Cardiac muscle cell (in vitro differentiated cells and primary cell): ENCODE measurements around the gene CHST2. TPM values are rescaled to one million over a fixed set of nuclear protein-coding genes. Genes with fewer than 3 reads are reported as not detected.

Source experiments
- DNase-seq, 2 donors: peaks; one replicate each; pipeline versions ENCODE4 v3.0.0 to v3.0.0-alpha.2; 2010 to 2017; ENCODE audit warnings: low read depth in 1 of 2, low spot score in 1 of 2
- H3K27ac ChIP-seq: fragments of 200-600 bp; sonication (generic); 2 replicates; pipeline ENCODE4 v1.5.1; 2016
- H3K27me3 ChIP-seq: fragments of 200-600 bp; sonication (generic); 2 replicates; pipeline ENCODE4 v1.6.0; 2016; ENCODE audit warnings: control low read depth
- H3K36me3 ChIP-seq: fragments of 200-600 bp; sonication (generic); 2 replicates; pipeline ENCODE4 v1.5.1; 2016; ENCODE audit warnings: control low read depth
- H3K4me1 ChIP-seq: fragments of 200-600 bp; sonication (generic); 2 replicates; pipeline ENCODE4 v1.8.1; 2017; ENCODE audit warnings: low read depth, mild to moderate bottlenecking, mixed run types
- H3K4me3 ChIP-seq: fragments of 200-600 bp; sonication (generic); 2 replicates; pipeline ENCODE4 v1.5.1; 2016; ENCODE audit warnings: mild to moderate bottlenecking
- H3K9me3 ChIP-seq: fragments of 200-600 bp; sonication (generic); 2 replicates; pipeline ENCODE4 v1.5.1; 2017; ENCODE audit warnings: low read depth, mild to moderate bottlenecking, control low read depth
- CTCF ChIP-seq: IDR thresholded peaks from 2 replicates; pipeline ENCODE4 v1.5.1; 2012; ENCODE audit warnings: low read depth, mild to moderate bottlenecking, low read length
- polyA plus RNA-seq: library from polyadenylated mRNA; unstranded; fragments of >200 nt; fragmentation: Nextera tagmentation; extraction: Ambion mirVana; gene quantifications from 2 replicates; pipeline ENCODE4 v1.2.1, GENCODE V29; 2016
- total RNA-seq: library from RNA; depleted of rRNA; stranded (reverse); fragments of >200 nt; gene quantifications from 2 replicates; pipeline ENCODE4 v1.2.3, GENCODE V29; 2016

CHST2 gene
- total and polyA plus RNA-seq, 2 experiments from 2014 or later: 8.4 to 23.2 TPM

- Histone ChIP-seq H3K36me3 (no peaks in the 10 kb centered on the region), H3K27ac (no peak overlapping the region), H3K27me3 (no peaks in the 10 kb centered on the region), H3K4me3 (no peak overlapping the region), H3K9me3 (no peaks in the 10 kb centered on the region), H3K4me1 (no peaks in the 10 kb centered on the region)
- DNase-seq: no peak
- TF ChIP-seq CTCF: no peak
Measured at GRCh38 chr3:143146486-143147274, 27.1 kb downstream of the CHST2 start.

GRCh38 chr3:143147707-143148106 lies 28.1 kb downstream of the CHST2 start:
- Histone ChIP-seq H3K27ac (no peak overlapping the region), H3K4me3 (no peak overlapping the region), H3K27me3 (no peaks in the 10 kb centered on the region), H3K9me3 (no peaks in the 10 kb centered on the region), H3K4me1 (no peaks in the 10 kb centered on the region), H3K36me3 (no peaks in the 10 kb centered on the region)
- DNase-seq: no peak
- no peak for TF ChIP-seq CTCF

- no peak for DNase-seq
- Histone ChIP-seq H3K9me3 (no peaks in the 10 kb centered on the region), H3K4me1 (no peaks in the 10 kb centered on the region), H3K4me3 (no peak overlapping the region), H3K36me3 (no peaks in the 10 kb centered on the region), H3K27me3 (no peaks in the 10 kb centered on the region), H3K27ac (no peak overlapping the region)
- TF ChIP-seq CTCF: no peak
Measured at GRCh38 chr3:143150071-143150470, 30.5 kb downstream of the CHST2 start.

DNA sequence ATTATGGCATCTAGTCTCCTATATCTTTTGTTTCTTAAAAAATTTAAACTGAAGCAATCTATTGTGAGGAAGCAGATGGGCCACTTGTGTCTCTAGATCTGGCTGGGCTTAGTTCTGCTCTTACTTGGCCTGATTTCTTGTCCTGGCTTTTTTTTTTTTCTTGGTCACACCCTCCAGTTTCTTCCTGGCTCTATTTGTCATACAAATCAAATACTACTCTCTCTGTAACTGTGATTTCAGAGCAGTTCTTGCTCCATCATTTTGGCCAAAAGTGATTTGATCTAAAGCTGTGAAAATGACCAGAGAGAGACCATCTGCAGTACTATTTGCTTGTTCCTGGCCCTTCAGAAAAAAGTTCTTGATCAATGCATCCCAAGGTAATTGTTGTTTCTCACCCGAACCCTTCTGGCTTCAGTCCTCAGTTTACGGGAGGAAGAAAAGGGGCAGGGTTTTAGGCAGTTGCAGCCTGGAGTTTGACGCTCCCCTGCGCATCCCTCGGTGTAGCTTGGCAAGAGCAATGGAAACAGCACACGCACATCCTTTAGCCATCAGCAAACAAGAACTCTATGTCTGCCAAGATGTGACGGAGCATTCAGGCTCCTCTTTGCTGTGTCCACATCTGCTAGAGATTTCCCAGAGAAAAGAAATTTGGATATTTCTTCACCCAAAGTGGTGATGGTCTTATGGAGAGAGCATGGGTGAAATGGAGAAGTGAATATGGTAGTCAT lies 31.6 kb downstream of the CHST2 start:
- no peaks in the 10 kb centered on the region for H3K27me3 ChIP-seq
- H3K9me3 ChIP-seq: no peaks in the 10 kb centered on the region
- no peaks in the 10 kb centered on the region for H3K36me3 ChIP-seq
- H3K27ac ChIP-seq: no peak overlapping the region
- H3K4me3 ChIP-seq: no peak overlapping the region
- peak in 1 of 2 donors; percentile 69 for DNase-seq
- H3K4me1 ChIP-seq: no peaks in the 10 kb centered on the region
- TF ChIP-seq CTCF: no peak

- no peak for TF ChIP-seq CTCF
- Histone ChIP-seq H3K36me3 (no peaks in the 10 kb centered on the region), H3K9me3 (no peaks in the 10 kb centered on the region), H3K27ac (no peak overlapping the region), H3K4me3 (no peak overlapping the region), H3K4me1 (no peaks in the 10 kb centered on the region), H3K27me3 (no peaks in the 10 kb centered on the region)
- DNase-seq: no peak
Measured at GRCh38 chr3:143152043-143152442, 32.5 kb downstream of the CHST2 start.
